ENCODE measurements around the gene MAST2.

DNA sequence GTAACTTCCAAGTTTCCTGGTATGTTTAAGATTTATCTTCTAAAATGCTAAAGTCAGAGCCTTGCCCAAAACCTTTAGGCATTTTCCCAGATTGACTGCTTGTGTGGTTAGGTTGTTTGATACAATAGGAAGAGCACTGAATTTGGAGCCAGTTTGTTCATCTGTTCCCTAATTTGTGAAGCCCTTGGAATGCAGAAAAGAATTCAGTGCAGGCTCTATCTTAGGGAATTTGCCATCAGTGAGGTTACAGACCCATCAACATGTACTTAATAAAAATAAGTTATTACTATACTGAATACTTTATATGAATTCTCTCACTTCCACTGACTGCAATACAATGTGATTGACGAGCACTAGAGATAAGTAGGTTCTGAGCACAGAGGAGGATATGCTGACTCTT lies 208.8 kb downstream of the MAST2 start:
- TF ChIP-seq, protein P1, sequence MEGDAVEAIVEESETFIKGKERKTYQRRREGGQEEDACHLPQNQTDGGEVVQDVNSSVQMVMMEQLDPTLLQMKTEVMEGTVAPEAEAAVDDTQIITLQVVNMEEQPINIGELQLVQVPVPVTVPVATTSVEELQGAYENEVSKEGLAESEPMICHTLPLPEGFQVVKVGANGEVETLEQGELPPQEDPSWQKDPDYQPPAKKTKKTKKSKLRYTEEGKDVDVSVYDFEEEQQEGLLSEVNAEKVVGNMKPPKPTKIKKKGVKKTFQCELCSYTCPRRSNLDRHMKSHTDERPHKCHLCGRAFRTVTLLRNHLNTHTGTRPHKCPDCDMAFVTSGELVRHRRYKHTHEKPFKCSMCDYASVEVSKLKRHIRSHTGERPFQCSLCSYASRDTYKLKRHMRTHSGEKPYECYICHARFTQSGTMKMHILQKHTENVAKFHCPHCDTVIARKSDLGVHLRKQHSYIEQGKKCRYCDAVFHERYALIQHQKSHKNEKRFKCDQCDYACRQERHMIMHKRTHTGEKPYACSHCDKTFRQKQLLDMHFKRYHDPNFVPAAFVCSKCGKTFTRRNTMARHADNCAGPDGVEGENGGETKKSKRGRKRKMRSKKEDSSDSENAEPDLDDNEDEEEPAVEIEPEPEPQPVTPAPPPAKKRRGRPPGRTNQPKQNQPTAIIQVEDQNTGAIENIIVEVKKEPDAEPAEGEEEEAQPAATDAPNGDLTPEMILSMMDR (IDR thresholded peaks at IDR 0.05): no peak
- TF ChIP-seq POLR2AphosphoS5 (IDR thresholded peaks at IDR 0.05): no peak

Data from esophagus muscularis mucosa (tissue), 3 donors.